ENCODE measurements around the gene MIER2. TPM values are rescaled to one million over a fixed set of nuclear protein-coding genes. Genes with fewer than 3 reads are reported as not detected.

The MIER2 gene
- polyA plus RNA-seq, 3 donors: 3.6 to 21.9 (median 6.9) TPM

GRCh38 chr19:330503-330902 lies 14.1 kb downstream of the MIER2 start:
- Histone ChIP-seq H3K27me3 (ENCODE audit: control insufficient read depth in 2 of 2, insufficient read depth in 2 of 2, low read length in 2 of 2) (no peaks in the 10 kb centered on the region), H3K79me2 (ENCODE audit: insufficient read depth, low read length) (peaks cover 18% of the 10 kb centered on the region), H3K36me3 (replicated peaks in 1 of 2; ENCODE audit: control insufficient read depth in 1 of 2, insufficient read depth in 2 of 2, low read length in 2 of 2) (peaks cover 77 to 86% of the 10 kb centered on the region in 2 donors), H3K4me3 (replicated peaks in 1 of 3; ENCODE audit: low read depth in 2 of 3, low read length in 3 of 3) (no peak overlapping the region), H3K4me2 (replicated peaks; ENCODE audit: extremely low read depth, low read length, poor library complexity, severe bottlenecking) (no peak overlapping the region), H3K9ac (ENCODE audit: insufficient read depth, low read length, poor library complexity, severe bottlenecking) (no peak overlapping the region), H2AFZ (ENCODE audit: insufficient read depth, low read depth, low read length, poor library complexity, severe bottlenecking) (no peak overlapping the region), H3K4me1 (ENCODE audit: control insufficient read depth in 1 of 2, insufficient read depth in 2 of 2, low read length in 2 of 2) (no peaks in the 10 kb centered on the region), H4K20me1 (ENCODE audit: insufficient read depth, low read length) (peaks cover 51% of the 10 kb centered on the region), H3K9me3 (replicated peaks in 1 of 2; ENCODE audit: control insufficient read depth in 1 of 2, insufficient read depth in 1 of 2, low read length in 2 of 2) (peaks cover 38 to 45% of the 10 kb centered on the region in 2 donors), H3K27ac (ENCODE audit: low read depth in 1 of 2, low read length in 2 of 2) (no peak overlapping the region)
- DNase-seq: no peak
- Mint-ChIP-seq H3K4me1 (no peaks in the 10 kb centered on the region), H3K9me3 (peaks cover 31 to 47% (median 41%) of the 10 kb centered on the region in 7 donors), H3K36me3 (peaks cover 19 to 78% of the 10 kb centered on the region in 2 donors), H3K4me3 (no peak overlapping the region), H3K27ac (no peak overlapping the region), H3K27me3 (ENCODE audit: low read depth in 3 of 3) (no peaks in the 10 kb centered on the region)
- no peak for TF ChIP-seq CTCF (IDR thresholded peaks at IDR 0.05)
- 100% methylated on average over 2 of the region's 8 CpGs for WGBS (ENCODE audit: insufficient coverage)
- intact Hi-C loops (cut with micrococcal nuclease): no loop called here

- Mint-ChIP-seq H3K27ac (no peak overlapping the region), H3K4me1 (no peaks in the 10 kb centered on the region), H3K9me3 (peaks cover 31 to 47% (median 41%) of the 10 kb centered on the region in 7 donors), H3K27me3 (ENCODE audit: low read depth in 3 of 3) (peaks cover 0 to 1% (median 1%) of the 10 kb centered on the region in 3 donors), H3K36me3 (peaks cover 13 to 73% of the 10 kb centered on the region in 2 donors), H3K4me3 (no peak overlapping the region)
- Histone ChIP-seq H3K9ac (ENCODE audit: insufficient read depth, low read length, poor library complexity, severe bottlenecking) (no peak overlapping the region), H3K27ac (ENCODE audit: low read depth in 1 of 2, low read length in 2 of 2) (no peak overlapping the region), H2AFZ (ENCODE audit: insufficient read depth, low read depth, low read length, poor library complexity, severe bottlenecking) (no peak overlapping the region), H3K4me2 (replicated peaks; ENCODE audit: extremely low read depth, low read length, poor library complexity, severe bottlenecking) (no peak overlapping the region), H3K4me3 (replicated peaks in 1 of 3; ENCODE audit: low read depth in 2 of 3, low read length in 3 of 3) (no peak overlapping the region), H3K4me1 (ENCODE audit: control insufficient read depth in 1 of 2, insufficient read depth in 2 of 2, low read length in 2 of 2) (no peaks in the 10 kb centered on the region), H3K79me2 (ENCODE audit: insufficient read depth, low read length) (peaks cover 12% of the 10 kb centered on the region), H3K27me3 (ENCODE audit: control insufficient read depth in 2 of 2, insufficient read depth in 2 of 2, low read length in 2 of 2) (no peaks in the 10 kb centered on the region), H3K9me3 (replicated peaks in 1 of 2; ENCODE audit: control insufficient read depth in 1 of 2, insufficient read depth in 1 of 2, low read length in 2 of 2) (peaks cover 38 to 45% of the 10 kb centered on the region in 2 donors), H3K36me3 (replicated peaks in 1 of 2; ENCODE audit: control insufficient read depth in 1 of 2, insufficient read depth in 2 of 2, low read length in 2 of 2) (peaks cover 77 to 86% of the 10 kb centered on the region in 2 donors), H4K20me1 (ENCODE audit: insufficient read depth, low read length) (peaks cover 45% of the 10 kb centered on the region)
- no peak for TF ChIP-seq CTCF (IDR thresholded peaks at IDR 0.05)
- 100% methylated on average over 7 of the region's 7 CpGs for WGBS (ENCODE audit: insufficient coverage)
- no peak for DNase-seq
- intact Hi-C loops (cut with micrococcal nuclease): no loop called here
These were observed 14.7 kb downstream of the MIER2 start for GRCh38 chr19:329876-330275.

Data from CD14-positive monocyte (primary cell).